Measurements from ENCODE around the gene DDN. TPM values are rescaled to one million over a fixed set of nuclear protein-coding genes. Genes with fewer than 3 reads are reported as not detected.

The DDN gene
- total RNA-seq, 4 donors from 2014 or later, result not detected

- Histone ChIP-seq H3K36me3 (no peaks in the 10 kb centered on the region), H3K9me3 (no peaks in the 10 kb centered on the region), H3K27ac (no peak overlapping the region), H3K4me1 (peaks cover 0 to 44% (median 38%) of the 10 kb centered on the region in 3 donors), H3K27me3 (peaks cover 98% of the 10 kb centered on the region), H3K4me3 (peak overlapping the region in 1 of 2 donors; percentile 42)
- WGBS, 2 donors (ENCODE audit: low coverage in 1 of 2), result 0 to 7% methylated on average over 2 to 9 of the region's 45 CpGs
- TF ChIP-seq POLR2AphosphoS5 (IDR thresholded peaks at IDR 0.05), result no peak
- no peak for TF ChIP-seq EP300 (IDR thresholded peaks at IDR 0.05)
- no peak for TF ChIP-seq POLR2A (IDR thresholded peaks at IDR 0.05)
- TF ChIP-seq CTCF (IDR thresholded peaks at IDR 0.05), result no peak
- no peak for ATAC-seq
Observed at GRCh38 chr12:48978741-48979601, 20.2 kb downstream of the DDN start.

- WGBS, 2 donors (ENCODE audit: low coverage in 1 of 2), result no CpG with 5 or more reads among the region's 45 CpGs
Observed at GRCh38 chr12:48978291-48978740, 20.9 kb downstream of the DDN start, which contains the start of gene WNT1. Gene WNT1 (plus strand): TSS chr12:48978322. CDS start chr12:48978651, 329 bp downstream.

GRCh38 chr12:48977290-48978281, 21.6 kb downstream of the DDN start:
- Histone ChIP-seq H3K4me1 (peaks cover 0 to 58% (median 38%) of the 10 kb centered on the region in 3 donors), H3K27me3 (peaks cover 98% of the 10 kb centered on the region), H3K27ac (no peak overlapping the region), H3K36me3 (no peaks in the 10 kb centered on the region), H3K4me3 (peak overlapping the region in 1 of 2 donors; percentile 42), H3K9me3 (no peaks in the 10 kb centered on the region)
- peak; percentile 32 for ATAC-seq
- TF ChIP-seq POLR2A (IDR thresholded peaks at IDR 0.05) (no peak), EP300 (IDR thresholded peaks at IDR 0.05) (no peak), CTCF (IDR thresholded peaks at IDR 0.05) (peak in 3 of 4 experiments; percentile 62 to 85 (median 82)), POLR2AphosphoS5 (IDR thresholded peaks at IDR 0.05) (no peak)
- WGBS, 2 donors (ENCODE audit: low coverage in 1 of 2), result 20 to 46% methylated on average over 8 to 10 of the region's 50 CpGs

More at GRCh38 chr12:48978291-48978740, 20.9 kb downstream of the DDN start, which contains the start of gene WNT1:
- peaks cover 98% of the 10 kb centered on the region for H3K27me3 ChIP-seq
- TF ChIP-seq POLR2A (IDR thresholded peaks at IDR 0.05) (no peak), CTCF (IDR thresholded peaks at IDR 0.05) (peak in 1 of 4 experiments; percentile 35)
- peaks cover 0 to 50% (median 38%) of the 10 kb centered on the region in 3 donors for H3K4me1 ChIP-seq
- H3K36me3 ChIP-seq, result no peaks in the 10 kb centered on the region
- H3K4me3 ChIP-seq, result peak within 1 kb of the TSS in 1 of 2 donors; percentile 42
- no peaks in the 10 kb centered on the region for H3K9me3 ChIP-seq
- no peak within 1 kb of the TSS for H3K27ac ChIP-seq
- no peak for ATAC-seq

GRCh38 chr12:48973941-48974673, 25.1 kb downstream of the DDN start:
- TF ChIP-seq POLR2AphosphoS5 (IDR thresholded peaks at IDR 0.05) (no peak), POLR2A (IDR thresholded peaks at IDR 0.05) (no peak), CTCF (IDR thresholded peaks at IDR 0.05) (peak in 3 of 4 experiments; percentile 35 to 62 (median 52))
- H3K27ac ChIP-seq, result peak overlapping the region in 2 of 4 donors; percentile 30 to 58
- 9 to 47% methylated on average over 2 to 8 of the region's 19 CpGs for WGBS, 2 donors (ENCODE audit: low coverage in 1 of 2)
- peaks cover 0 to 65% (median 30%) of the 10 kb centered on the region in 3 donors for H3K4me1 ChIP-seq
- peaks cover 98% of the 10 kb centered on the region for H3K27me3 ChIP-seq
- H3K9me3 ChIP-seq, result no peaks in the 10 kb centered on the region
- no peaks in the 10 kb centered on the region for H3K36me3 ChIP-seq
- no peak overlapping the region for H3K4me3 ChIP-seq
- peak; percentile 70 for ATAC-seq
